Omental fat pad (tissue), 4 donors: ENCODE data around the gene GADD45A. TPM values are rescaled to one million over a fixed set of nuclear protein-coding genes. Genes with fewer than 3 reads are reported as not detected.
A peak's percentile ranks its signal among the peaks of the same experiment; 100 is the strongest.

Experiments used
- ATAC-seq: fragments of 150-250 bp; one replicate; pipeline ENCODE4 v1.9.1; 2016; ENCODE audit warnings: mild to moderate bottlenecking, moderate library complexity; ENCODE audit not compliant: low FRiP score
- DNase-seq: peaks from one replicate; pipeline ENCODE4 v3.0.0-alpha.2; 2019; ENCODE audit warnings: low spot score
- CTCF ChIP-seq, 3 donors: fragments of 450-650 bp; IDR thresholded peaks; one replicate each; pipeline ENCODE4 v1.5.1; 2016 to 2017; ENCODE audit warnings: antibody characterized with exemption in 3 of 3, mild to moderate bottlenecking in 3 of 3, moderate library complexity in 2 of 3
- total RNA-seq, 4 donors: library from RNA; depleted of rRNA; stranded (reverse); fragments of >200 nt; gene quantifications; one replicate each; pipeline ENCODE4 v1.1.0, GENCODE V29; 2016

GADD45A gene
- total RNA-seq, 4 donors from 2014 or later, result 31.7 to 115 (median 67.2) TPM

GRCh38 chr1:67683316-67683715, 1.7 kb upstream of the GADD45A start:
- TF ChIP-seq CTCF (IDR thresholded peaks at IDR 0.05), result no peak
- DNase-seq (no peak), ATAC-seq (no peak)

GRCh38 chr1:67683766-67684525, 1.1 kb upstream of the GADD45A start:
- no peak for DNase-seq
- no peak for ATAC-seq

GRCh38 chr1:67684526-67685066, 405 bp upstream of the GADD45A start:
- ATAC-seq (no peak), DNase-seq (no peak)
- no peak for TF ChIP-seq CTCF (IDR thresholded peaks at IDR 0.05)

More at GRCh38 chr1:67683766-67684525, 1.1 kb upstream of the GADD45A start:
- TF ChIP-seq CTCF (IDR thresholded peaks at IDR 0.05), result no peak

GRCh38 chr1:67685558-67686266, 711 bp downstream of the GADD45A start:
- no peak for DNase-seq
- ATAC-seq, result peak; percentile 12
- no peak for TF ChIP-seq CTCF (IDR thresholded peaks at IDR 0.05)

GRCh38 chr1:67686267-67687197, 1.5 kb downstream of the GADD45A start:
- TF ChIP-seq CTCF (IDR thresholded peaks at IDR 0.05), result no peak
- DNase-seq (peak; percentile 50), ATAC-seq (peak; percentile 75)

GRCh38 chr1:67687198-67687545, 2.2 kb downstream of the GADD45A start:
- ATAC-seq (no peak), DNase-seq (no peak)
- no peak for TF ChIP-seq CTCF (IDR thresholded peaks at IDR 0.05)
